ENCODE data around the gene TNXB.
"Not testable (repeated sequence)": the region's sequence is repeated elsewhere in the genome, so short reads cannot be mapped to it uniquely, and the experiment has no call there.

The TNXB gene

GRCh38 chr6:32085759-32086459, 23.2 kb downstream of the TNXB start:
- no peak for DNase-seq

- DNase-seq, result no peak
Observed at GRCh38 chr6:32084780-32085179, 24.4 kb downstream of the TNXB start.

- DNase-seq, result no peak
Observed at GRCh38 chr6:32083812-32084768, 25.0 kb downstream of the TNXB start.

DNA sequence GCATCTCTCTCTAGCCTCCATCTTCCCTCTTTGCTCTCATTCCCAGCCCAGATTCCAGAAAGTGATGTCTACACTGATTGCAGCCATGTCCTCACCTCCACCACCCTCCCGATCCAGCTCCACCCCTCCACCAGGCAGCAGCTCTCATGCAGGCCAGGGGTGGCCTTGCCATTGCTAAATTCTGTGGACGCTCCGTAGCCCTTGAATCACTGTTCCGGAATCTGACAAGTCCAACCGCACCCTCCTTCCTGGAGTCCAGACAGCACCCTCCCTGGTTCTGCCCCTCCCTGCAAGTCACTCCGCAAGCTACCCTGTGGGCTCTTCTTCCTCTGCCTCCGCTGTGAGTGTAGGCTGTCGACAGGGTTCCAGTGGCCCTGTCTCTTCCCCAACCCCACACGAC, 26.2 kb downstream of the TNXB start:
- DNase-seq, result no peak

DNA sequence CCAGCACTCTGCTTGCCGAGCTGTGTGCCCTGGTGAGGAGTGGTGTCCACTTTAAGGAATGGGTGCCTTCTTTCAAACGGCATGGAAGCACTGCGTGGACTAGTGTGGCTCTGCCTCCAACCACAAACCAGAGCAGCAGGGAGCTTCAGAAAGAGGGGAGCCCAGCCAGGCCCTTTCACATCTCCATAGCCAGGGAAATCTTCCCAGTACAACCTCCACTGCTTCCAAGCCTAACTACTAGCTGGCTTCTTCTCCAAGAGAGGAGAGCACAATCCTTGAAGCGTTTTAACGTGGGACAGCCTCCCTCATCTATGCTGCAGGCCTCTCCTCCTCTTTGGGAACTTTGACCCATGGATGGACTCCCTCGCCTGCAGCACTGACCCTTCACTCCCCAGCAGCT, 26.7 kb downstream of the TNXB start:
- DNase-seq, result no peak

DNA sequence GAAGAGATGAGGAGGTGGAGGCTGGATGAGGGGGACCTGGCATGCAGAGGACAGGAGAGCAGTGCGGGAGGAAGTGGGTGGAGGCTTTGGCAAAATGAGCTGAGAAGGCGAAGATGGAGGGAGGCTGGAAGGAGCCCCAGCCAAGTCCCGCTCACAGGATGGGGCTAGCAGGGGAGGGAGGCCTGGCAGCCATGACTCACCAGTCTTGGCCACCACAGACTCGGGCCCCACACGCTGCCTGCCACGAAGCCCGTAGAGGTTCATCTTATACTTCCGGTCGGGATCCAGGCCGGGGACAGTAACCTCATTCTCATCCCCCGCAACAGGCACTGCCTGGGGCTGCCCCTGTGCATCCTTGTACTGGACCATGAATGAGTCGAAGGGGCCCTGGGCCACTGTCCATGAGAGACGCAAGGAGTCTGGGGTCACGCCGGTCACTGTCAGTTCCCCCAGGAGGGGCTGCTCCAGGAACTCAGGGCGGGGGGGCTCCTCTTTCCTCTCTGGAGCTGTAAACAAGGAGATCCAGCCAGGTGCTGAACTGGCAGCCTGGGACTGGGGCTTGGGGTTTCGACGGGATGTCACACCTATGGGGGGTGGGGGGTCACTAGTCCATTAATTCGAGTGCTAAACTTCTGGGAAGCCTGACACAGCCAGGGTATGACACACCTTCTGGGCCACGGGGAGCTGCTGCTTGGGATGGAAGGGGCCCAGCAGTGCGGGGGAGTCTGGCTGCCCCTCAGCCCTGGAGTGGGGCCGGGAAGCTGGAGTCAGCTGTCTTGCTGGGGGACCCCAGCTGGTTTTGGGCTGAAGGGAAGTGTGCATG, 27.8 kb downstream of the TNXB start:
- DNase-seq, result no peak

DNA sequence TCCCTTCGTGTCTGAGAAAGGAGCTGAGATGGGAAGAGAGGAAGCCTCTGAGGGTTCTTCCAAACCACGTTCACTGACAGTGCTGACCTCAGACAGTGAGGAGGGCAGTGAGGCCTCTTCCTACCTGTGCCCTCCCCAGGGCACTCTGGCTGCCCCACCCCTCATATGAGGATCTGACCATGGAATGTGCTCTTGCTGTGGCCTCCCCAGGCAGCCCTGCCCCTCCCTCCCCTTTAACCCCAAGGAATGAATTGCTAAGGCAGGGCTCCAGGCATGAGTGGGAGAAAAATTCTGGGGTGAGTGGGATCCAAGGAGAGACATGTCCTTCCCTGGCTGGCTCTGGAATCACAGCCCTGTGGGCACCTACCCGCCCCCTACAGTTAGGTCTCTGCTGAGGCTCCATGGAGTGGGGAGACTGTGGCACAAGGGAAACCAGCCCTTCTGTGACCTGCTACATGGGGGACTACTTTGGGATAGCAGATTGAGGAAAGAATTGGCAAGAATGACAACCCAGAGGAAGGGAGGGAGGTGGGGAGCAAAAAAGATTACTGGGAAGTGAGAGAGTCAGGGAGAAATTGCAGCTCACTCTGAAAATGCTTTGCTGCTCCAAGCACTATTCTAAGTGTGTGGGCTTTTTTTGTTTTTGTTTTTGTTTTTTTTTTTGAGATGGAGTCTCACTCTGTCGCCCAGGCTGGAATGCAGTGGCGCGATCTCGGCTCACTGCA, 29.4 kb downstream of the TNXB start:
- DNase-seq, result no peak

- no peak for DNase-seq
Observed at GRCh38 chr6:32076321-32076809, 32.8 kb downstream of the TNXB start.

DNA sequence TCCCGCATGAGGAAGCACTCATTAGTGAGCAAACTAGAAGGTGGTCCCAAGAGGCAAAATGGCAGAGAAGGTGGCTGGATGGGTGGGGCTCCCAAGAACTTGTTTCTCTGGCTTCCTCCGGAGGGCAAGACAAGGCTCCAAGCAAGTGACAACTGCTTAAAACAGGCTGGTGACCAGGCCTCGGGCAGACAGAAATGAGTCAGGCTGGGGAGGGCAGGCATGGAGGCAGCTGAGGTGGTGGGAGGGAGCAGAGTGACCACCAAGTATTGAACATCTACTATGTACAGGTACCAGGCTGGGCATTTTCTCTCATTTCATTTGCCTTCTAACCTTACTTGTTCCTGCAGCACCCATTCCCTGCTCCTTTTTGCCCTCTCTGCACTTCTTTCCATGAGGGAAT, 33.4 kb downstream of the TNXB start:
- DNase-seq, result no peak

- DNase-seq, result no peak
Observed at GRCh38 chr6:32074996-32075532, 34.1 kb downstream of the TNXB start.

DNA sequence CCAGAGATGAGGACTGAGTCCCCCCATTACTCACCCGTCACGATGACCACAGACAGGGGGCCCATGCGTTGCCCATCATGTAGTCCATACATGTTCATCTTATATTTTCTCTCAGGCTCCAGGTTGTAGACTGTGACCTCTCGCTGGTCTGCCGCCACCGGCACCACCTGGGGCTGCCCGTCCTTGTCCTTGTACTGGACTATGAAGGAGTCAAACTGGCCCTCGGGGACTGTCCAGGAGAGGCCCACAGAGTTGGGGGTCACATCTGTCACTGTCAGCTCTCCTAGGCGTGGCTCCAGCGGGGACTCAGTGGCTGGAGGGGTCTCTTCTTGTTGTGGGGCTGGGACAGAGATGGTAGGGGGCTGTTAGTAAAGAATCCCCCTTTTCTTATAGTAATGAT, 35.5 kb downstream of the TNXB start:
- DNase-seq, result no peak

DNA sequence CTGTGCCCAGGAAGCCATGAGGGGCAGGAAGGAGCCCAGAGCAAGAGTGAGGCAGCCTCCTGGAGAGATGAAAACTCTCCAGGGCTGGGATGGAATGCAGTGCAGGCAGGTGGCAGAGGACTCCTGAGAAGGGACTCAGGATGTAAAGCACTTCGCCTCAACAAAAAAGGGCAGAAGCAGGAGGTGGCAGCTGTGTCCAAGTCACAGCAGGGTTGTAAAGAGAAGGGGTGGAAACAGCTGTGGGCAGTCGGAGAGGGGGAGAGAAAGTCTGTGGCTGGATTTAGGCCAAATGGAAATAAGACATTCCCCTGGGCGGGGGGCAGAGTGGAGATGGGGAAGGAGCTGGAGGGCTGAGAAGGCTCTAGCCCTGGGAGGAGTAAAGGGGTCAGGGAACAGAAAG, 36.0 kb downstream of the TNXB start:
- no peak for DNase-seq

DNA sequence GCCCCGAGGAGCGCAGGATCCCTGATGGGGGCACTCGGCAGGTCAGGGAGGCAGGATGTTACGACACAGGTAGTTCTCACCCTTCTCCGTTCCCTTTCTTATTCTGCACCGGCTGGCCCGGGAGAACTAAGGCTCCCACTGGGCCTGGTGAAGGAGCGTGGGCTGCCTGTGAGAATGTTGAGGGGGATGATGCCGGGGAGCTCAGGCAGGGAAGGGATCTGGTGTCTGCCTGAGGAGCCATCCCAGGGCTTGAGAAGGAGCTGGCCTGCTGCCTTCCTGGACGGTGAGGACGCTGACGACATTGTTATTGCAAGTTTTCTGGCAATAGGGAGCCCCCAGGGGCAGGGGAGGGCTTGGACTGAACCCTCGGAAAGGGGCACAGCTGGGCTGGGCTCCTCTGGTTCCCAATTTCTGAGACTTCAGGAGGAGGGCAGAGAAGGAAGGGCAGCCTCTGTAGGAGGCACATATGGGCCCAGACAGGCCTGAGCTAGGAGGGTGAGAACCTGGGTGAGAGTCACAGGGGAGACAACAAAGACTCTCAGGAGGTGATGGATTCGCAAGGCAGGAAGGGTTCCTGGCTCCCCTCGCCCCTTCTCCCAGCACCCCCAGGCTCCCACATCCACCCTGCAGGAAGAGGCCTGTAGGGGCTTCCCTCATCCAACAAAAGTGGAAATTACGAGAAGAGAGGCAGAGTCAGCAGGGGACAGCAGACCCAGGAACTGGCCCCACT, 38.2 kb downstream of the TNXB start:
- DNase-seq, result no peak

- no peak for DNase-seq
Observed at GRCh38 chr6:32069878-32070515, 39.1 kb downstream of the TNXB start.

DNA sequence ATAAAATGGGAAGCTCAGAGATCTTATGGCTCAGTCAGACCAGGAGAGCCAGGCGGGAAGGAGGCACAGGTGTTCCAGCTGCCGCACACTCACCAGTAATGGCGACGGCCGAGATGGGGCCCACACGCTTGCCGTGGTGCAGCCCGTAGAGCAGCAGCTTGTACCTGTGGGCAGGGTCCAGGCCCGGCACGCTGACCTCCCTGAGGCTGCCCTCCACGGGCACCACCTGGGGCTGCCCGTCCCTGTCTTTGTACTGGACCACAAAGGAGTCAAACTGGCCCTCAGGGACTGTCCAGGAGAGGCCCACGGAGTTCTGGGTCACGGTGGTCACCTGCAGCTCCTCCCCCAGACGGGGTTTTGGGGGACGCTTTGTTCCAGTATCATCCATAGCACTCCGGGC, 39.7 kb downstream of the TNXB start:
- no peak for DNase-seq

DNA sequence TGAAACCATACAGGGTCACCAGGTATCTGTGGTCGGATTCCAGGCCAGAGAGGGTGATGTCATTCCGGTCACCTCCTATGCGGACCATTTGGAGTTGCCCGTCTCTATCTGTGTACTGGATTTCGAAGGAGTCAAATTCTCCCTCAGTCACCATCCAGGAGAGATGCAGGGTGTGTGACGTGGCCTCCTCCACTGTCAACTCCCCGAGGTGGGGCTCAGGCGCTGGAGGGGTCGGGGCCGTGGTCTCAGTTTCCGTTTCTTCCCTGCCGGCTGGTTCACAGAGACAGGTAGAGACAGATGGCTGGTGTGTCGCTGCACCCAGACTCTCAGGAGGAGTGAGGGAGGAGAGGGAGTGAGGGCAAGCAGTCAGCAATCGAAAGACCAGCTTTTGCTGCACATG, 40.3 kb downstream of the TNXB start:
- DNase-seq, result no peak

- DNase-seq, result not testable (repeated sequence)
Observed at GRCh38 chr6:32068315-32068714, 40.8 kb downstream of the TNXB start.

- DNase-seq, result not testable (repeated sequence)
Observed at GRCh38 chr6:32067521-32067920, 41.6 kb downstream of the TNXB start.

GRCh38 chr6:32064706-32065105, 44.4 kb downstream of the TNXB start:
- no peak for DNase-seq

DNA sequence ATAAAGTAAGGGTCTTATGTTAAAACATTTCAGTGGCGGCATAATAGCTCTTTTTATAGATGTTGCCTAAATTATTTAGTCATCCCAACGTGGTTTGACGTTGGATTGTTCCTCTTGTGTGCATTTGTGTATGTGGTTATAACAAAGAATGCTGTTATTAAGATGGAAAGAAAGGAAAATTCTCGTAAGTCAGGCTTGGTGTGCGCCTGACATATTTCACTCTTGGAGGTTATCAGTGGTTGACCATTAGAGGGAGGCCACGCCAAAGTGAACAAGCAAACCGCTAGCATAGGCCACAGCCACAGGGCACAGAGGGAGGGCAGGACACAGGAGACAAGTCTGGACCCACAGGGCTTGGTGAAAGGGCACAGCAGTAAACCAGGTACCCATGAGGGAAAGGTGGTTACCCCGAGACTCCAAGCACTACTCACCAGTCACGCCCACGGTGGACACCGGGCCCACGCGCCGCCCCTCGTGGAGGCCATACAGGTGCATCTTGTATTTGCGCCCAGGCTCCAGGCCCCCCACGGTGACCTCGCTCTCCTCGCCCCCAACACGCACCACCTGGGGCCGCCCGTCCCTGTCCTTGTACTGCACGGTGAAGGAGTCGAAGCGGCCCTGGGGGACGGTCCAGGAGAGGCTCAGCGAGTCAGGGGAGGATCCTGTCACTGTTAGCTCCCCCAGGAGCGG, 48.0 kb downstream of the TNXB start:
- DNase-seq, result no peak

Measured in stimulated activated CD4-positive, alpha-beta T cell treated with anti-CD3 and anti-CD28 coated beads, Interleukin-15, amount 100 ng/mL, for 24 hours (primary cell).